ENCODE results near the gene DLG2.
"Not testable (repeated sequence)": the region's sequence is repeated elsewhere in the genome, so short reads cannot be mapped to it uniquely, and the experiment has no call there.

The DLG2 gene

GRCh38 chr11:84854498-84854880 is 772.7 kb downstream of the DLG2 start:
- Histone ChIP-seq H3K27me3 (ENCODE audit: control insufficient read depth in 1 of 2, insufficient read depth in 2 of 2, low read length in 2 of 2) (no peaks in the 10 kb centered on the region), H3K9ac (ENCODE audit: low read length) (no peak overlapping the region), H3K36me3 (ENCODE audit: insufficient read depth, low read length) (no peaks in the 10 kb centered on the region), H3K4me1 (ENCODE audit: insufficient read depth, low read length) (no peaks in the 10 kb centered on the region), H3K27ac (ENCODE audit: low read depth, low read length) (no peak overlapping the region), H3K9me3 (ENCODE audit: low read length) (no peaks in the 10 kb centered on the region), H3K4me3 (ENCODE audit: low read depth in 1 of 2, low read length in 2 of 2) (no peak overlapping the region)

- Histone ChIP-seq H3K4me3 (ENCODE audit: low read depth in 1 of 2, low read length in 2 of 2) (no peak overlapping the region), H3K27me3 (ENCODE audit: control insufficient read depth in 1 of 2, insufficient read depth in 2 of 2, low read length in 2 of 2) (no peaks in the 10 kb centered on the region), H3K9ac (ENCODE audit: low read length) (no peak overlapping the region), H3K27ac (ENCODE audit: low read depth, low read length) (no peak overlapping the region), H3K9me3 (ENCODE audit: low read length) (no peaks in the 10 kb centered on the region), H3K36me3 (ENCODE audit: insufficient read depth, low read length) (no peaks in the 10 kb centered on the region), H3K4me1 (ENCODE audit: insufficient read depth, low read length) (no peaks in the 10 kb centered on the region)
Observed at GRCh38 chr11:84853841-84854497, 773.2 kb downstream of the DLG2 start.

- Histone ChIP-seq H3K4me1 (ENCODE audit: insufficient read depth, low read length) (no peaks in the 10 kb centered on the region), H3K36me3 (ENCODE audit: insufficient read depth, low read length) (no peaks in the 10 kb centered on the region), H3K27me3 (ENCODE audit: control insufficient read depth in 1 of 2, insufficient read depth in 2 of 2, low read length in 2 of 2) (no peaks in the 10 kb centered on the region), H3K27ac (ENCODE audit: low read depth, low read length) (no peak overlapping the region), H3K9ac (ENCODE audit: low read length) (no peak overlapping the region), H3K4me3 (ENCODE audit: low read depth in 1 of 2, low read length in 2 of 2) (no peak overlapping the region), H3K9me3 (ENCODE audit: low read length) (no peaks in the 10 kb centered on the region)
Observed at GRCh38 chr11:84847842-84848241, 779.3 kb downstream of the DLG2 start.

GRCh38 chr11:84840201-84840600 is 786.9 kb downstream of the DLG2 start:
- not testable (repeated sequence) for H3K27ac ChIP-seq (ENCODE audit: low read depth, low read length); H3K27me3 ChIP-seq (ENCODE audit: control insufficient read depth in 1 of 2, insufficient read depth in 2 of 2, low read length in 2 of 2); H3K9me3 ChIP-seq (ENCODE audit: low read length); H3K36me3 ChIP-seq (ENCODE audit: insufficient read depth, low read length); H3K4me1 ChIP-seq (ENCODE audit: insufficient read depth, low read length); H3K9ac ChIP-seq (ENCODE audit: low read length); H3K4me3 ChIP-seq (ENCODE audit: low read depth in 1 of 2, low read length in 2 of 2)

GRCh38 chr11:84837402-84838069 is 789.6 kb downstream of the DLG2 start:
- Histone ChIP-seq H3K9ac (ENCODE audit: low read length) (no peak overlapping the region), H3K27me3 (ENCODE audit: control insufficient read depth in 1 of 2, insufficient read depth in 2 of 2, low read length in 2 of 2) (no peaks in the 10 kb centered on the region), H3K27ac (ENCODE audit: low read depth, low read length) (no peak overlapping the region), H3K36me3 (ENCODE audit: insufficient read depth, low read length) (no peaks in the 10 kb centered on the region), H3K4me3 (ENCODE audit: low read depth in 1 of 2, low read length in 2 of 2) (no peak overlapping the region), H3K4me1 (ENCODE audit: insufficient read depth, low read length) (no peaks in the 10 kb centered on the region), H3K9me3 (ENCODE audit: low read length) (no peaks in the 10 kb centered on the region)

- H3K4me1 ChIP-seq (ENCODE audit: insufficient read depth, low read length), result no peaks in the 10 kb centered on the region
- no peaks in the 10 kb centered on the region for H3K27me3 ChIP-seq (ENCODE audit: control insufficient read depth in 1 of 2, insufficient read depth in 2 of 2, low read length in 2 of 2)
- no peaks in the 10 kb centered on the region for H3K36me3 ChIP-seq (ENCODE audit: insufficient read depth, low read length)
- H3K4me3 ChIP-seq (ENCODE audit: low read depth in 1 of 2, low read length in 2 of 2), result no peak overlapping the region
- no peaks in the 10 kb centered on the region for H3K9me3 ChIP-seq (ENCODE audit: low read length)
- H3K9ac ChIP-seq (ENCODE audit: low read length), result no peak overlapping the region
- no peak overlapping the region for H3K27ac ChIP-seq (ENCODE audit: low read depth, low read length)
Observed at GRCh38 chr11:84836371-84836770, 790.8 kb downstream of the DLG2 start.

- Histone ChIP-seq H3K27ac (ENCODE audit: low read depth, low read length) (no peak overlapping the region), H3K9ac (ENCODE audit: low read length) (no peak overlapping the region), H3K27me3 (ENCODE audit: control insufficient read depth in 1 of 2, insufficient read depth in 2 of 2, low read length in 2 of 2) (no peaks in the 10 kb centered on the region), H3K4me1 (ENCODE audit: insufficient read depth, low read length) (no peaks in the 10 kb centered on the region), H3K4me3 (ENCODE audit: low read depth in 1 of 2, low read length in 2 of 2) (no peak overlapping the region), H3K36me3 (ENCODE audit: insufficient read depth, low read length) (no peaks in the 10 kb centered on the region), H3K9me3 (ENCODE audit: low read length) (no peaks in the 10 kb centered on the region)
Observed at GRCh38 chr11:84833488-84834088, 793.6 kb downstream of the DLG2 start.

- H3K4me1 ChIP-seq (ENCODE audit: insufficient read depth, low read length), result no peaks in the 10 kb centered on the region
- H3K27ac ChIP-seq (ENCODE audit: low read depth, low read length), result no peak overlapping the region
- no peaks in the 10 kb centered on the region for H3K36me3 ChIP-seq (ENCODE audit: insufficient read depth, low read length)
- no peak overlapping the region for H3K4me3 ChIP-seq (ENCODE audit: low read depth in 1 of 2, low read length in 2 of 2)
- no peak overlapping the region for H3K9ac ChIP-seq (ENCODE audit: low read length)
- H3K27me3 ChIP-seq (ENCODE audit: control insufficient read depth in 1 of 2, insufficient read depth in 2 of 2, low read length in 2 of 2), result no peaks in the 10 kb centered on the region
- no peaks in the 10 kb centered on the region for H3K9me3 ChIP-seq (ENCODE audit: low read length)
Observed at GRCh38 chr11:84830372-84830771, 796.8 kb downstream of the DLG2 start.

GRCh38 chr11:84829162-84829561 is 798.0 kb downstream of the DLG2 start:
- H3K9ac ChIP-seq (ENCODE audit: low read length), result no peak overlapping the region
- no peak overlapping the region for H3K4me3 ChIP-seq (ENCODE audit: low read depth in 1 of 2, low read length in 2 of 2)
- H3K36me3 ChIP-seq (ENCODE audit: insufficient read depth, low read length), result no peaks in the 10 kb centered on the region
- no peaks in the 10 kb centered on the region for H3K27me3 ChIP-seq (ENCODE audit: control insufficient read depth in 1 of 2, insufficient read depth in 2 of 2, low read length in 2 of 2)
- H3K27ac ChIP-seq (ENCODE audit: low read depth, low read length), result no peak overlapping the region
- H3K4me1 ChIP-seq (ENCODE audit: insufficient read depth, low read length), result no peaks in the 10 kb centered on the region
- H3K9me3 ChIP-seq (ENCODE audit: low read length), result no peaks in the 10 kb centered on the region

GRCh38 chr11:84828616-84829015 is 798.5 kb downstream of the DLG2 start:
- no peaks in the 10 kb centered on the region for H3K4me1 ChIP-seq (ENCODE audit: insufficient read depth, low read length)
- no peak overlapping the region for H3K9ac ChIP-seq (ENCODE audit: low read length)
- no peaks in the 10 kb centered on the region for H3K36me3 ChIP-seq (ENCODE audit: insufficient read depth, low read length)
- no peaks in the 10 kb centered on the region for H3K27me3 ChIP-seq (ENCODE audit: control insufficient read depth in 1 of 2, insufficient read depth in 2 of 2, low read length in 2 of 2)
- H3K27ac ChIP-seq (ENCODE audit: low read depth, low read length), result no peak overlapping the region
- H3K4me3 ChIP-seq (ENCODE audit: low read depth in 1 of 2, low read length in 2 of 2), result no peak overlapping the region
- no peaks in the 10 kb centered on the region for H3K9me3 ChIP-seq (ENCODE audit: low read length)

- Histone ChIP-seq H3K9ac (ENCODE audit: low read length) (no peak overlapping the region), H3K27me3 (ENCODE audit: control insufficient read depth in 1 of 2, insufficient read depth in 2 of 2, low read length in 2 of 2) (no peaks in the 10 kb centered on the region), H3K4me3 (ENCODE audit: low read depth in 1 of 2, low read length in 2 of 2) (no peak overlapping the region), H3K27ac (ENCODE audit: low read depth, low read length) (no peak overlapping the region), H3K9me3 (ENCODE audit: low read length) (no peaks in the 10 kb centered on the region), H3K36me3 (ENCODE audit: insufficient read depth, low read length) (no peaks in the 10 kb centered on the region), H3K4me1 (ENCODE audit: insufficient read depth, low read length) (no peaks in the 10 kb centered on the region)
Observed at GRCh38 chr11:84825106-84825660, 802.0 kb downstream of the DLG2 start.
